Activated T-helper 1 cell treated with Interleukin-2 at 50 U/mL for 16 hours (primary cell): ENCODE results near the gene PAX7.

Experiments
- DNase-seq: peaks from one replicate; pipeline ENCODE4 v3.0.0-alpha.2; 2020; ENCODE audit warnings: low read depth

Gene PAX7

GRCh38 chr1:18618546-18619466 is 11.8 kb upstream of the PAX7 start:
- no peak for DNase-seq

GRCh38 chr1:18619467-18619835 is 11.2 kb upstream of the PAX7 start:
- no peak for DNase-seq

GRCh38 chr1:18628511-18628910 is 2.1 kb upstream of the PAX7 start:
- no peak for DNase-seq

GRCh38 chr1:18629659-18630510 is 761 bp upstream of the PAX7 start:
- no peak for DNase-seq

- no peak for DNase-seq
Measured at GRCh38 chr1:18631496-18632217, 1.0 kb downstream of the PAX7 start.

GRCh38 chr1:18632218-18632588 is 1.6 kb downstream of the PAX7 start:
- DNase-seq, result no peak

- no peak for DNase-seq
Measured at GRCh38 chr1:18632783-18633421, 2.3 kb downstream of the PAX7 start.

GRCh38 chr1:18633422-18634155 is 2.9 kb downstream of the PAX7 start:
- DNase-seq, result no peak

- no peak for DNase-seq
Measured at GRCh38 chr1:18634276-18634675, 3.6 kb downstream of the PAX7 start.

- DNase-seq, result no peak
Measured at GRCh38 chr1:18635070-18635577, 4.5 kb downstream of the PAX7 start.

- no peak for DNase-seq
Measured at GRCh38 chr1:18635891-18636595, 5.4 kb downstream of the PAX7 start.

GRCh38 chr1:18636596-18637508 is 6.2 kb downstream of the PAX7 start:
- DNase-seq, result no peak

- DNase-seq, result no peak
Measured at GRCh38 chr1:18637511-18637960, 6.9 kb downstream of the PAX7 start.

- DNase-seq, result no peak
Measured at GRCh38 chr1:18637962-18638834, 7.6 kb downstream of the PAX7 start.

- DNase-seq, result no peak
Measured at GRCh38 chr1:18638835-18639364, 8.3 kb downstream of the PAX7 start.

- no peak for DNase-seq
Measured at GRCh38 chr1:18639368-18640055, 8.9 kb downstream of the PAX7 start.
